Uterus (tissue), 4 donors: ENCODE measurements around the gene DNAH11. TPM values are rescaled to one million over a fixed set of nuclear protein-coding genes. Genes with fewer than 3 reads are reported as not detected.

ENCODE experiments used
- DNase-seq, 2 donors: peaks; one replicate each; pipeline ENCODE4 v3.0.0-alpha.2; 2019 to 2020
- H3K27ac ChIP-seq, 2 donors: fragments of 200-600 bp; sonication (generic); 1 replicate in 1 of 2; 2 replicates in 1 of 2; pipeline ENCODE4 v1.5.1; 2016 to 2018
- H3K27me3 ChIP-seq, 2 donors: fragments of 200-600 bp; sonication (generic); one replicate each; pipeline ENCODE4 v1.5.1; 2018 to 2019; ENCODE audit warnings: control low read depth in 1 of 2
- H3K36me3 ChIP-seq, 2 donors: fragments of 200-600 bp; sonication (generic); one replicate each; pipeline ENCODE4 v1.5.1; 2019; ENCODE audit warnings: control low read depth in 1 of 2
- H3K4me1 ChIP-seq, 2 donors: fragments of 200-600 bp; sonication (generic); one replicate each; pipeline ENCODE4 v1.5.1; 2018 to 2019; ENCODE audit warnings: control low read depth in 1 of 2
- H3K4me3 ChIP-seq, 2 donors: fragments of 200-600 bp; sonication (generic); 1 replicate in 1 of 2; 2 replicates in 1 of 2; pipeline ENCODE4 v1.5.1; 2018 to 2019; ENCODE audit warnings: mild to moderate bottlenecking in 1 of 2
- H3K9me3 ChIP-seq, 2 donors: fragments of 200-600 bp; sonication (generic); one replicate each; pipeline ENCODE4 v1.5.1; 2019; ENCODE audit warnings: control low read depth in 1 of 2
- POLR2A ChIP-seq, 2 donors: fragments of 450-650 bp; IDR thresholded peaks; one replicate each; pipeline ENCODE4 v1.6.1; 2016; ENCODE audit warnings: antibody characterized with exemption in 2 of 2, mild to moderate bottlenecking in 1 of 2, moderate library complexity in 1 of 2
- intact Hi-C: fragments of 100-400 bp; cut with DNase I; formaldehyde crosslinking; loops from one replicate; pipeline ENCODE4 v1.15.1; 2023; ENCODE audit warnings: low total_unique reads
- total RNA-seq, 4 donors: library from RNA; depleted of rRNA in 3 of 4; stranded (reverse); fragments of >200 nt in 3 of 4; gene quantifications; one replicate each; pipeline versions ENCODE4 v1.1.0 to v1.2.4, GENCODE V29; 2014 to 2023
- TF ChIP-seq, protein P1 (sequence below), 4 experiments: fragments of 200-600 bp in 2 of 4; fragments of 450-650 bp in 2 of 4; sonication (generic) in 2 of 4; IDR thresholded peaks; one replicate each; pipeline ENCODE4 v1.5.1; 2016 to 2019; ENCODE audit warnings: antibody characterized with exemption in 4 of 4, mild to moderate bottlenecking in 2 of 4, moderate library complexity in 1 of 4
- donor health status: DM: yes; HTN: yes; CAD: no.

Gene DNAH11
- total RNA-seq, 4 donors from 2014 or later: 0.26 to 6.8 (median 1.5) TPM

DNA sequence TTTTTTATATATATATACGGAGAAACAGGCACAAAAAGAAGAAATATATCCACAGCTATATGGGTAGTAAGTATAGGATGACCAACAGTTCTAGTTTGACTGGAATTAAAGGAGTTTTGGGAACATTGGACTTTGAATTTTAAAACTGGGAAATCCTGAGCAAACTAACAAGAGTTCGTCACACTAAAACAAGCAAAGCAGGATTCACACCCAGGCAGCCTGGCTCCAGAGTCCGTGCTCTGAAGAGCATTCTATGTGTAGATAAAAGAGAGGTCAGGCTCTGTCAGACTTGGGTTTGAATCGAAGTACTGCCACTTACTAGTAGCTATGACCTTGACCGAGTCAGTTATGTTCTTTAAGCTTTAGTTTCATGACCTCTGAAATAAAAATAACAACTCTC is 191.0 kb downstream of the DNAH11 start:
- DNase-seq: no peak
- H3K4me1 ChIP-seq: no peaks in the 10 kb centered on the region
- no peaks in the 10 kb centered on the region for H3K9me3 ChIP-seq
- H3K27me3 ChIP-seq: no peaks in the 10 kb centered on the region
- H3K36me3 ChIP-seq: no peaks in the 10 kb centered on the region
- TF ChIP-seq, protein P1, sequence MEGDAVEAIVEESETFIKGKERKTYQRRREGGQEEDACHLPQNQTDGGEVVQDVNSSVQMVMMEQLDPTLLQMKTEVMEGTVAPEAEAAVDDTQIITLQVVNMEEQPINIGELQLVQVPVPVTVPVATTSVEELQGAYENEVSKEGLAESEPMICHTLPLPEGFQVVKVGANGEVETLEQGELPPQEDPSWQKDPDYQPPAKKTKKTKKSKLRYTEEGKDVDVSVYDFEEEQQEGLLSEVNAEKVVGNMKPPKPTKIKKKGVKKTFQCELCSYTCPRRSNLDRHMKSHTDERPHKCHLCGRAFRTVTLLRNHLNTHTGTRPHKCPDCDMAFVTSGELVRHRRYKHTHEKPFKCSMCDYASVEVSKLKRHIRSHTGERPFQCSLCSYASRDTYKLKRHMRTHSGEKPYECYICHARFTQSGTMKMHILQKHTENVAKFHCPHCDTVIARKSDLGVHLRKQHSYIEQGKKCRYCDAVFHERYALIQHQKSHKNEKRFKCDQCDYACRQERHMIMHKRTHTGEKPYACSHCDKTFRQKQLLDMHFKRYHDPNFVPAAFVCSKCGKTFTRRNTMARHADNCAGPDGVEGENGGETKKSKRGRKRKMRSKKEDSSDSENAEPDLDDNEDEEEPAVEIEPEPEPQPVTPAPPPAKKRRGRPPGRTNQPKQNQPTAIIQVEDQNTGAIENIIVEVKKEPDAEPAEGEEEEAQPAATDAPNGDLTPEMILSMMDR (IDR thresholded peaks at IDR 0.05): no peak
- TF ChIP-seq POLR2A (IDR thresholded peaks at IDR 0.05): no peak
- H3K27ac ChIP-seq: no peak overlapping the region
- no peak overlapping the region for H3K4me3 ChIP-seq
- intact Hi-C loops: no loop called here

DNA sequence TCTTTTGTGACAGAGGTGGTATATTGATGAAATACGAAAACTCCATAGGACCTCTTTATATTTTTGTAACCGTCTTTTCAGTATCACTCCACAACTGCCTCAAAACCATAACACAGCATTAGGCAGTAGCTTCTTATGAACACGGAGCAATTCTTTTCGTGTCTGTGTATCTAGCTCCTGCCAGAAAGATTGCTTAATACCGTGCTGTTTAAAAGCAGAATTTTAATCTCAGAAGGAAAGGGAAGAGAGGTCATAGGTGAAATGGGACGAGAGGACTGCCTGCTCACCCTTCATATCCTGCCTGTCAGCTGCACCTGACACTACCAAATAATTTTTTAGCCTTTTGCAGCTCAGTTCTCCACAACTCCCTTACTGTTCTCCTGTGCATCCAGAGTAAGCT is 200.7 kb downstream of the DNAH11 start:
- intact Hi-C loops: no loop called here
- no peak overlapping the region for H3K4me3 ChIP-seq
- DNase-seq: no peak
- H3K27ac ChIP-seq: no peak overlapping the region
- no peaks in the 10 kb centered on the region for H3K27me3 ChIP-seq
- no peaks in the 10 kb centered on the region for H3K9me3 ChIP-seq
- no peaks in the 10 kb centered on the region for H3K4me1 ChIP-seq
- H3K36me3 ChIP-seq: no peaks in the 10 kb centered on the region
- TF ChIP-seq, protein P1 (IDR thresholded peaks at IDR 0.05): no peak
- no peak for TF ChIP-seq POLR2A (IDR thresholded peaks at IDR 0.05)

DNA sequence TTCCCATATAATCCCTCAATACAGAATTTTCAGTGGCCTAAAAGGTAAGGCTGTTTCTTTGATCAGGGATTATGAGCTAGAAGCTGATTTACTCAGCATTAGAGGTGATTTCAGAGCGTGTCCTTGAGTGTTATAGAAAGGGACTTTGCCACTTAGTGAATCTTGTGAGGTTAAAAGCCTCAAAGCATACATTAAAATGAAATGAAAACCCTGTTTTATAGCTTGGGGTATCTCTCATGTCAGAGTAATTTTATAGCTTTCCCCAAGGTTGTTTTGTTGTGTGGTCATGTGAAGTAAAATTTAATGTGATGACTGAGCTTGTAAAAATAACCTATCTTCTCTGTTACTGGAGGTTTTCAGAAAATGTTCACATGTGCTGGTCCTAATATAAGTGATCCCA is 204.1 kb downstream of the DNAH11 start:
- H3K4me1 ChIP-seq: no peaks in the 10 kb centered on the region
- no peak overlapping the region for H3K27ac ChIP-seq
- DNase-seq: no peak
- TF ChIP-seq POLR2A (IDR thresholded peaks at IDR 0.05): no peak
- TF ChIP-seq, protein P1 (IDR thresholded peaks at IDR 0.05): no peak
- H3K4me3 ChIP-seq: no peak overlapping the region
- intact Hi-C loops: no loop called here
- no peaks in the 10 kb centered on the region for H3K27me3 ChIP-seq
- H3K9me3 ChIP-seq: no peaks in the 10 kb centered on the region
- H3K36me3 ChIP-seq: no peaks in the 10 kb centered on the region

DNA sequence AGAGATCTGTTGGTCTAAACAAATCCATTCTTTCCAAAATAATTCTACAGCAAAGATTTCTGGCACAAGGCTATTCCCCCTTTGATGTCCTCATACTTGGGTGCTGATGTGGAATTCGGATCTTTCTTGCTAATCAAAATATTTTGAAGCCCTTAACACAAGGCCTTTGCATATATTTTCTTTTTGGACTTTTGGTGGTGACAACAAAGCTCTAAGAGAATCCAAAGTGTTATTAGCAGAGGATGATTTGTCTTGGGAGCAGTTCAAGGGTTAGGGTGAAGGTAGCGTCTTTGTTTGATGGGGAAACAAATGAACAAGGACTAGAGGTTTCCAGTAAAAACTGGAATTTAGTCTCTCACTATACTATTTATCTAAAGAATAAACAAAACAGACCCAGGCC is 205.0 kb downstream of the DNAH11 start:
- Histone ChIP-seq H3K36me3 (no peaks in the 10 kb centered on the region), H3K4me3 (no peak overlapping the region), H3K4me1 (no peaks in the 10 kb centered on the region), H3K27me3 (no peaks in the 10 kb centered on the region), H3K27ac (no peak overlapping the region), H3K9me3 (no peaks in the 10 kb centered on the region)
- TF ChIP-seq, protein P1 (IDR thresholded peaks at IDR 0.05): no peak
- TF ChIP-seq POLR2A (IDR thresholded peaks at IDR 0.05): no peak
- intact Hi-C loops: no loop called here
- no peak for DNase-seq

DNA sequence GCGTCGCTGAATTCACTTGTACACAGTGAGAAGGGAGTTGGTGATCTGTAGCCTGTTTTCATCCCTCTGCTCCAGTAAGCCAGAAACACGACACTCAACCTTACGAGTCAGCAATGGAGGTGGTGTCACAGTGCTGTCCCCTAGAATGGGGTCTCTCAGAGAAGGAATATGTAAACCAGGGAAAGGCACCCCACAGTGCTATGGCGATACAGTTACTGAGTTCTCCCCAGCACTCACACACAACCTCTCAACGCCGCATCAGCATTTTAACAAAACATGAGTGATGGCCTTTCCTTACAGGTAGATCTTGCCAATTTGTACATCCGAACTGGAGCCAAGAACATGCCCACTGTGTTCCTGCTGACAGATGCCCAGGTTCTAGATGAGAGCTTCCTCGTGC is 206.5 kb downstream of the DNAH11 start:
- intact Hi-C loops: no loop called here
- no peaks in the 10 kb centered on the region for H3K9me3 ChIP-seq
- no peaks in the 10 kb centered on the region for H3K4me1 ChIP-seq
- no peak for DNase-seq
- no peak overlapping the region for H3K4me3 ChIP-seq
- no peak overlapping the region for H3K27ac ChIP-seq
- H3K36me3 ChIP-seq: no peaks in the 10 kb centered on the region
- no peak for TF ChIP-seq POLR2A (IDR thresholded peaks at IDR 0.05)
- TF ChIP-seq, protein P1 (IDR thresholded peaks at IDR 0.05): no peak
- no peaks in the 10 kb centered on the region for H3K27me3 ChIP-seq
